GM20000 (cell line): ENCODE measurements around the gene SIMC1.

Experiments used
- DNase-seq: peaks from one replicate; pipeline ENCODE4 v3.0.0; 2012; ENCODE audit warnings: low spot score
- TF ChIP-seq, protein P1 (sequence below): IDR thresholded peaks from 2 replicates; pipeline ENCODE4 v1.5.1; 2012; ENCODE audit warnings: mild to moderate bottlenecking, control low read depth; ENCODE audit errors: extremely low read depth, missing control alignments

The SIMC1 gene

GRCh38 chr5:176388444-176389134 is 150.4 kb downstream of the SIMC1 start, which contains the start of the genes HIGD2A and NOP16:
TSS of gene HIGD2A (plus strand) at chr5:176388751. CDS start at chr5:176388820, 69 bp downstream.
TSS of gene NOP16 (minus strand) at chr5:176388598. CDS start at chr5:176388539, 59 bp downstream.
- DNase-seq = peak; percentile 95
- TF ChIP-seq, protein P1, sequence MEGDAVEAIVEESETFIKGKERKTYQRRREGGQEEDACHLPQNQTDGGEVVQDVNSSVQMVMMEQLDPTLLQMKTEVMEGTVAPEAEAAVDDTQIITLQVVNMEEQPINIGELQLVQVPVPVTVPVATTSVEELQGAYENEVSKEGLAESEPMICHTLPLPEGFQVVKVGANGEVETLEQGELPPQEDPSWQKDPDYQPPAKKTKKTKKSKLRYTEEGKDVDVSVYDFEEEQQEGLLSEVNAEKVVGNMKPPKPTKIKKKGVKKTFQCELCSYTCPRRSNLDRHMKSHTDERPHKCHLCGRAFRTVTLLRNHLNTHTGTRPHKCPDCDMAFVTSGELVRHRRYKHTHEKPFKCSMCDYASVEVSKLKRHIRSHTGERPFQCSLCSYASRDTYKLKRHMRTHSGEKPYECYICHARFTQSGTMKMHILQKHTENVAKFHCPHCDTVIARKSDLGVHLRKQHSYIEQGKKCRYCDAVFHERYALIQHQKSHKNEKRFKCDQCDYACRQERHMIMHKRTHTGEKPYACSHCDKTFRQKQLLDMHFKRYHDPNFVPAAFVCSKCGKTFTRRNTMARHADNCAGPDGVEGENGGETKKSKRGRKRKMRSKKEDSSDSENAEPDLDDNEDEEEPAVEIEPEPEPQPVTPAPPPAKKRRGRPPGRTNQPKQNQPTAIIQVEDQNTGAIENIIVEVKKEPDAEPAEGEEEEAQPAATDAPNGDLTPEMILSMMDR = no peak

DNA sequence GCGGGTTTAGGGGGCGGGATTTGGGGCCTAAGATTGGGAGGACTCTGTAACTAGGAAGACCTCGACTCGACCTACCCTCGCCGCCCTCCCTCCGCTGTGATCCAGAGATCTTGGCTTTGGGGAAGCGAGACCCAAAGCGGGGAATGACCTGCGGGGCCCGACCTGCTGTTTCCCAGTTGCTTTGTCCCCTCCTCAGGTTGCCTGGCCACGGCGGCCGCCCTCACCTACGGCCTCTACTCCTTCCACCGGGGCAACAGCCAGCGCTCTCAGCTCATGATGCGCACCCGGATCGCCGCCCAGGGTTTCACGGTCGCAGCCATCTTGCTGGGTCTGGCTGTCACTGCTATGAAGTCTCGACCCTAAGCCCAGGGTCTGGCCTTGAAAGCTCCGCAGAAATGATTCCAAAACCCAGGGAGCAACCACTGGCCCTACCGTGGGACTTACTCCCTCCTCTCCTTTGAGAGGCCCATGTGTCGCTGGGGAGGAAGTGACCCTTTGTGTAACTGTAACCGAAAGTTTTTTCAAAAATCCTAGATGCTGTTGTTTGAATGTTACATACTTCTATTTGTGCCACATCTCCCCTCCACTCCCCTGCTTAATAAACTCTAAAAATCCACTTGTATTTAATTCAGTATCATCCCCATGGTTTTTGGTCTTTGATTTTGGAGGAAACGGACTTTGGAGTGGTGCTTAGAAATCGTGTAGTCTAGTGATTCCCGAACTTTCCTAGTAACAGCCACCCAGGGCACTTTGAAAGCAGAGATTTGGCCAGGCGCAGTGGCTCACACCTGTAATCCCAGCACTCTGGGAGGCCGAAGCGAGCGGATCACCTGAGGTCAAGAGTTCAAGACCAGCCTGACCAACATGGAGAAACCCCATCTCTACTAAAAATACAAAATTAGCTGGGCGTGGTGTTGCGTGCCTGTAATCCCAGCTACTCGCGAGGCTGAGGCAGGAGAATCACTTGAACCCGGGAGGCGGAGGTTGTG is 151.2 kb downstream of the SIMC1 start:
- peak; percentile 72 for DNase-seq
- TF ChIP-seq, protein P1 = no peak

DNA sequence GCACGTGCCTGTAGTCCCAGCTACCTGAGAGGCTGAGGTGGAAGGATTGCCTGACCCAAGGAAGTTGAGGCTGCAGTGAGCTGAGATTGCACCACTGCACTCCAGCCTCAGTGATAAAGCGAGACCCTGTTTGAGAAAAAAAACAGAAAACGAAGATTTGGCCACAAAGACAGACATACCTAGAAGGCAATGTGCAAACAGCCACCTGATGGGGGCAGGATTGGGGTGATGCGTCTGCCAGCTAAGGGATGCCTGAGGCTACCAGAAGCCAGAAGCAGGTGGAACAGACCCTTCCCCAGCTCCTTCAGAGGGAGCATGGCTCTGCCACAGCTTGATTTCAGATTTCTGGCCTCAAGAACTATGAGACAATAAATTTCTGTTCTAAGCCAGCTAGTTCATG is 153.3 kb downstream of the SIMC1 start:
- no peak for DNase-seq
- TF ChIP-seq, protein P1 = no peak

GRCh38 chr5:176391999-176392398 is 153.8 kb downstream of the SIMC1 start:
- no peak for DNase-seq
- TF ChIP-seq, protein P1 = no peak

GRCh38 chr5:176392526-176392925 is 154.3 kb downstream of the SIMC1 start:
- DNase-seq = no peak
- TF ChIP-seq, protein P1 = no peak

DNA sequence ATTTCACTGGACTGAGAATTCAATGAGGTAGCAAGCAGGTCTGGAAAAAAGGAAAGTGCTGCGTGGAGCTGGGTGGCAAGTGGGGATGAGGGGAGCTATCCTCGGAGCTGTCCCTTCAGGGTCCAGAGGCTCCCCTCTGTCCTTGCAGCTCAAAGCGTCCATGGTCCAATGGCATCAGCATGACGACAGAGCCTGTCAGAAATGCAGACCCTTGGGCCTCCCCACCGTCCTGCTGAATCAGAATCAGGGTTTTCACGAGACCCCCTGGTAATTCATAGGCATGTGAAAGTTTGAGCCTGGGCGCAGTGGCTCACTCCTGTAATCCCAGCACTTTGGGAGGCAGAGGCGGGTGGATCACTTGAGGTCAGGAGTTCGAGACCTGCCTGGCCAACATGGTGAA is 155.9 kb downstream of the SIMC1 start:
- DNase-seq = no peak
- TF ChIP-seq, protein P1 = no peak
